Tibial nerve (tissue), 4 donors: ENCODE results near the gene HADHA.

Experiments used
- CTCF ChIP-seq, 5 experiments: fragments of 200-600 bp in 3 of 5; fragments of 450-650 bp in 2 of 5; sonication (generic) in 3 of 5; IDR thresholded peaks; one replicate each; pipeline ENCODE4 v1.5.1; 2016 to 2019; ENCODE audit warnings: antibody characterized with exemption in 5 of 5, mild to moderate bottlenecking in 3 of 5, moderate library complexity in 2 of 5
- EP300 ChIP-seq, 2 donors: sonication (generic); formaldehyde crosslinking; IDR thresholded peaks; one replicate each; pipeline ENCODE4 v1.6.1; 2017; ENCODE audit warnings: antibody characterized with exemption in 2 of 2, mild to moderate bottlenecking in 1 of 2
- POLR2A ChIP-seq, 2 donors: fragments of 450-650 bp; IDR thresholded peaks; one replicate each; pipeline ENCODE4 v1.6.1; 2017; ENCODE audit warnings: antibody characterized with exemption in 2 of 2, mild to moderate bottlenecking in 2 of 2, moderate library complexity in 2 of 2

GRCh38 chr2:26203906-26204305 is 40.5 kb downstream of the HADHA start:
- TF ChIP-seq EP300 (IDR thresholded peaks at IDR 0.05) (no peak), POLR2A (IDR thresholded peaks at IDR 0.05) (no peak), CTCF (IDR thresholded peaks at IDR 0.05) (no peak)
